H9 (cell line): Measurements from ENCODE around the gene KIF26B. TPM values are rescaled to one million over a fixed set of nuclear protein-coding genes. Genes with fewer than 3 reads are reported as not detected.

Experiments
- DNase-seq: peaks from one replicate; pipeline ENCODE4 v3.0.0-alpha.2; 2017
- H2AFZ ChIP-seq: one replicate; pipeline ENCODE4 v1.6.1; 2013; ENCODE audit warnings: mild to moderate bottlenecking, low read length, control low read depth, moderate library complexity
- H2AK5ac ChIP-seq: 2 replicates; pipeline ENCODE4 v1.6.1; 2013; ENCODE audit warnings: low read length, control low read depth, mixed read lengths; ENCODE audit not compliant: insufficient read length
- H2BK120ac ChIP-seq: one replicate; pipeline ENCODE4 v1.6.1; 2013; ENCODE audit warnings: low read depth, mild to moderate bottlenecking, low read length, control low read depth, inconsistent platforms; ENCODE audit not compliant: poor library complexity, severe bottlenecking
- H2BK12ac ChIP-seq: 2 replicates; pipeline ENCODE4 v1.6.1; 2013; ENCODE audit warnings: low read length, control low read depth, mixed read lengths, low read depth; ENCODE audit not compliant: insufficient read length
- H2BK15ac ChIP-seq: 2 replicates; pipeline ENCODE4 v1.6.1; 2013; ENCODE audit warnings: low read depth, low read length, control low read depth
- H2BK20ac ChIP-seq: one replicate; pipeline ENCODE4 v1.6.1; 2013; ENCODE audit warnings: low read depth, mild to moderate bottlenecking, low read length, control low read depth, inconsistent platforms; ENCODE audit not compliant: poor library complexity, severe bottlenecking
- H2BK5ac ChIP-seq: 2 replicates; pipeline ENCODE4 v1.6.1; 2013; ENCODE audit warnings: low read length, control low read depth, mixed read lengths; ENCODE audit not compliant: insufficient read length
- H3K14ac ChIP-seq: 2 replicates; pipeline ENCODE4 v1.6.1; 2013; ENCODE audit warnings: low read length, control low read depth; ENCODE audit not compliant: insufficient read depth
- H3K18ac ChIP-seq: 2 replicates; pipeline ENCODE4 v1.6.1; 2013; ENCODE audit warnings: low read depth, mild to moderate bottlenecking, mixed read lengths, low read length, control low read depth; ENCODE audit not compliant: insufficient read length
- H3K23ac ChIP-seq: 2 replicates; pipeline ENCODE4 v1.6.1; 2013; ENCODE audit warnings: low read length, control low read depth, mixed read lengths, low read depth; ENCODE audit not compliant: insufficient read length
- H3K23me2 ChIP-seq: 2 replicates; pipeline ENCODE4 v1.6.1; 2013; ENCODE audit warnings: low read depth, mild to moderate bottlenecking, mixed read lengths, low read length, control low read depth; ENCODE audit not compliant: insufficient read length, poor library complexity, severe bottlenecking
- H3K27ac ChIP-seq: 2 replicates; pipeline ENCODE4 v1.5.1; 2013; ENCODE audit warnings: low read length, control low read depth, mixed read lengths, low read depth; ENCODE audit not compliant: insufficient read length
- H3K27me3 ChIP-seq: 2 replicates; pipeline ENCODE4 v1.6.1; 2013; ENCODE audit warnings: low read length, control low read depth, inconsistent platforms; ENCODE audit not compliant: insufficient read depth
- H3K4ac ChIP-seq: 2 replicates; pipeline ENCODE4 v1.6.1; 2013; ENCODE audit warnings: low read depth, mild to moderate bottlenecking, control low read depth, inconsistent platforms, low read length, moderate library complexity
- H3K4me1 ChIP-seq: 2 replicates; pipeline ENCODE4 v1.6.1; 2013; ENCODE audit warnings: low read length, control low read depth, inconsistent platforms; ENCODE audit not compliant: insufficient read depth
- H3K4me2 ChIP-seq: 2 replicates; pipeline ENCODE4 v1.6.1; 2013; ENCODE audit warnings: low read length, control low read depth, mixed read lengths; ENCODE audit not compliant: insufficient read length, insufficient read depth
- H3K56ac ChIP-seq: 2 replicates; pipeline ENCODE4 v1.6.1; 2013; ENCODE audit warnings: low read depth, mild to moderate bottlenecking, mixed read lengths, low read length, control low read depth; ENCODE audit not compliant: insufficient read length
- H3K79me1 ChIP-seq: 2 replicates; pipeline ENCODE4 v1.6.1; 2013; ENCODE audit warnings: low read depth, mild to moderate bottlenecking, moderate library complexity, low read length, control low read depth, inconsistent platforms; ENCODE audit not compliant: insufficient read depth, poor library complexity, severe bottlenecking
- H3K79me2 ChIP-seq: 2 replicates; pipeline ENCODE4 v1.6.1; 2013; ENCODE audit warnings: low read length, control low read depth, inconsistent platforms; ENCODE audit not compliant: insufficient read depth
- H3K9ac ChIP-seq: 2 replicates; pipeline ENCODE4 v1.6.1; 2013; ENCODE audit warnings: low read length, control low read depth, mixed read lengths; ENCODE audit not compliant: insufficient read length; ENCODE audit errors: extremely low read depth
- H3K9me3 ChIP-seq: one replicate; pipeline ENCODE4 v1.6.1; 2013; ENCODE audit warnings: low read depth, low read length, inconsistent platforms; ENCODE audit not compliant: control insufficient read depth
- H3T11ph ChIP-seq: one replicate; pipeline ENCODE4 v1.6.1; 2013; ENCODE audit warnings: mild to moderate bottlenecking, low read length, control low read depth, inconsistent platforms
- H4K20me1 ChIP-seq: one replicate; pipeline ENCODE4 v1.6.1; 2013; ENCODE audit not compliant: control insufficient read depth, insufficient read length, insufficient read depth
- H4K5ac ChIP-seq: 2 replicates; pipeline ENCODE4 v1.6.1; 2013; ENCODE audit warnings: low read depth, mild to moderate bottlenecking, mixed read lengths, low read length, control low read depth; ENCODE audit not compliant: insufficient read length
- H4K8ac ChIP-seq: replicated peaks from 2 replicates; pipeline ENCODE4 v1.6.1; 2013; ENCODE audit warnings: low read length, control low read depth, mixed read lengths, low read depth; ENCODE audit not compliant: insufficient read length
- H4K91ac ChIP-seq: 2 replicates; pipeline ENCODE4 v1.6.1; 2013; ENCODE audit warnings: low read depth, mild to moderate bottlenecking, moderate library complexity, mixed read lengths, low read length, control low read depth; ENCODE audit not compliant: insufficient read length
- H3K27ac Mint-ChIP-seq, 3 experiments: 2 replicates in 2 of 3; 3 replicates in 1 of 3; pipeline ENCODE4 v1.8.0; 2020 to 2021; ENCODE audit warnings: mixed read lengths in 3 of 3, mild to moderate bottlenecking in 1 of 3, moderate library complexity in 1 of 3
- H3K27me3 Mint-ChIP-seq: 2 replicates; pipeline ENCODE4 v1.8.0; 2021; ENCODE audit warnings: low read depth, mild to moderate bottlenecking, moderate library complexity, mixed read lengths
- H3K36me3 Mint-ChIP-seq, 3 experiments: 2 replicates in 2 of 3; 3 replicates in 1 of 3; pipeline ENCODE4 v1.8.0; 2020 to 2021; ENCODE audit warnings: low read depth in 3 of 3, mixed read lengths in 3 of 3; ENCODE audit not compliant: insufficient read depth in 1 of 3
- H3K4me1 Mint-ChIP-seq, 2 experiments: 2 replicates each; pipeline ENCODE4 v1.8.0; 2020; ENCODE audit warnings: mixed read lengths in 2 of 2
- H3K4me3 Mint-ChIP-seq, 2 experiments: 2 replicates in 1 of 2; 3 replicates in 1 of 2; pipeline ENCODE4 v1.8.0; 2020 to 2021; ENCODE audit warnings: mild to moderate bottlenecking in 2 of 2, mixed read lengths in 2 of 2, moderate library complexity in 1 of 2
- H3K9me3 Mint-ChIP-seq, 2 experiments: 2 replicates in 1 of 2; 3 replicates in 1 of 2; pipeline ENCODE4 v1.8.0; 2020; ENCODE audit warnings: mild to moderate bottlenecking in 2 of 2, mixed read lengths in 2 of 2, moderate library complexity in 1 of 2
- WGBS: extraction: QIAGEN DNeasy Blood & Tissue Kit; methylation state at CpG from one replicate; pipeline ENCODE4 v1.1.7; 2013; ENCODE audit warnings: missing lambda C conversion rate, low lambda C conversion rate, mixed read lengths; ENCODE audit not compliant: insufficient read length; ENCODE audit errors: extremely low coverage; 5-methylcytosine and 5-hydroxymethylcytosine counted together
- total RNA-seq: library from RNA; stranded (reverse); gene quantifications from 2 replicates; pipeline ENCODE4 v1.2.1, GENCODE V29; 2021
- TF ChIP-seq, protein P1 (sequence below): fragments of 200-600 bp; sonication (generic); conservative IDR thresholded peaks from 3 replicates; pipeline ENCODE4 v1.8.0; 2021; ENCODE audit warnings: antibody characterized with exemption, mild to moderate bottlenecking

Gene KIF26B
- total RNA-seq, 1 experiment from 2014 or later = 0.13 TPM

DNA sequence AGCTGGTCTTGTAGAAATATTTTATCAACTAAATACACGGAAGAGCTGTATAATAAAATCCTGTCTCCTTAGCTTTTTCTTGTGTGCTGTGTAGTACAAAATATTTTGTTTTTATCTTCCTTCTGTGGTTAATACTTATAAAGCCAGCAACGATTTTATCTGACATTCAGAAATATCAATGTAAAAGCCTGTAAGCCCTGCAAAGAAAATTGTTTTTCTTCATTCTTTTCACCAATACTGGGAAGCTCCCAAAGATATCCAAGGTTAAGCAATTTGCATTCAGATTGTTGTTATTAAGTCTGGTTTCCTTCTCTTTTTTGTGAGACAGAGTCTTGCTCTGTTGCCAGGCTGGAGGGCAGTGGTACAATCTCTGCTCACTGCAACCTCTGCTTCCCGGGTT is 38.0 kb upstream of the KIF26B start:
- H4K20me1 ChIP-seq = no peaks in the 10 kb centered on the region
- no peak overlapping the region for H3K4me2 ChIP-seq
- no peak overlapping the region for H3K56ac ChIP-seq
- H3K4ac ChIP-seq = no peak overlapping the region
- H4K91ac ChIP-seq = no peak overlapping the region
- no peak overlapping the region for H2BK15ac ChIP-seq
- H3K23ac ChIP-seq = no peak overlapping the region
- no peak overlapping the region for H2BK120ac ChIP-seq
- H4K5ac ChIP-seq = no peak overlapping the region
- H3K14ac ChIP-seq = no peak overlapping the region
- no peaks in the 10 kb centered on the region for H3K79me1 ChIP-seq
- TF ChIP-seq, protein P1, sequence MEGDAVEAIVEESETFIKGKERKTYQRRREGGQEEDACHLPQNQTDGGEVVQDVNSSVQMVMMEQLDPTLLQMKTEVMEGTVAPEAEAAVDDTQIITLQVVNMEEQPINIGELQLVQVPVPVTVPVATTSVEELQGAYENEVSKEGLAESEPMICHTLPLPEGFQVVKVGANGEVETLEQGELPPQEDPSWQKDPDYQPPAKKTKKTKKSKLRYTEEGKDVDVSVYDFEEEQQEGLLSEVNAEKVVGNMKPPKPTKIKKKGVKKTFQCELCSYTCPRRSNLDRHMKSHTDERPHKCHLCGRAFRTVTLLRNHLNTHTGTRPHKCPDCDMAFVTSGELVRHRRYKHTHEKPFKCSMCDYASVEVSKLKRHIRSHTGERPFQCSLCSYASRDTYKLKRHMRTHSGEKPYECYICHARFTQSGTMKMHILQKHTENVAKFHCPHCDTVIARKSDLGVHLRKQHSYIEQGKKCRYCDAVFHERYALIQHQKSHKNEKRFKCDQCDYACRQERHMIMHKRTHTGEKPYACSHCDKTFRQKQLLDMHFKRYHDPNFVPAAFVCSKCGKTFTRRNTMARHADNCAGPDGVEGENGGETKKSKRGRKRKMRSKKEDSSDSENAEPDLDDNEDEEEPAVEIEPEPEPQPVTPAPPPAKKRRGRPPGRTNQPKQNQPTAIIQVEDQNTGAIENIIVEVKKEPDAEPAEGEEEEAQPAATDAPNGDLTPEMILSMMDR = no peak
- no peak overlapping the region for H2BK20ac ChIP-seq
- Mint-ChIP-seq H3K4me1 (no peaks in the 10 kb centered on the region), H3K9me3 (no peaks in the 10 kb centered on the region; a peak in 1 of 5 replicates), H3K36me3 (no peaks in the 10 kb centered on the region), H3K4me3 (no peak overlapping the region), H3K27ac (no peak overlapping the region), H3K27me3 (no peaks in the 10 kb centered on the region)
- WGBS = no CpG with 5 or more reads among the region's 3 CpGs
- H3K4me1 ChIP-seq = no peaks in the 10 kb centered on the region
- H2BK12ac ChIP-seq = no peak overlapping the region
- H3K18ac ChIP-seq = no peak overlapping the region
- H4K8ac ChIP-seq = no peak overlapping the region
- H3K27me3 ChIP-seq = no peaks in the 10 kb centered on the region
- no peak overlapping the region for H3T11ph ChIP-seq
- no peaks in the 10 kb centered on the region for H3K23me2 ChIP-seq
- H3K79me2 ChIP-seq = no peaks in the 10 kb centered on the region
- no peak overlapping the region for H3K27ac ChIP-seq
- no peak for DNase-seq
- no peak overlapping the region for H2AFZ ChIP-seq
- no peak overlapping the region for H2AK5ac ChIP-seq
- no peaks in the 10 kb centered on the region for H3K9me3 ChIP-seq
- H3K9ac ChIP-seq = no peak overlapping the region
- no peak overlapping the region for H2BK5ac ChIP-seq
